H9 (cell line): ENCODE results near the gene HHIPL2. TPM values are rescaled to one million over a fixed set of nuclear protein-coding genes. Genes with fewer than 3 reads are reported as not detected.
A peak's percentile ranks its signal among the peaks of the same experiment; 100 is the strongest.

ENCODE experiments used
- DNase-seq: peaks from one replicate; pipeline ENCODE4 v3.0.0-alpha.2; 2017
- H2AFZ ChIP-seq: one replicate; pipeline ENCODE4 v1.6.1; 2013; ENCODE audit warnings: mild to moderate bottlenecking, low read length, control low read depth, moderate library complexity
- H2AK5ac ChIP-seq: 2 replicates; pipeline ENCODE4 v1.6.1; 2013; ENCODE audit warnings: low read length, control low read depth, mixed read lengths; ENCODE audit not compliant: insufficient read length
- H2BK120ac ChIP-seq: one replicate; pipeline ENCODE4 v1.6.1; 2013; ENCODE audit warnings: low read depth, mild to moderate bottlenecking, low read length, control low read depth, inconsistent platforms; ENCODE audit not compliant: poor library complexity, severe bottlenecking
- H2BK12ac ChIP-seq: 2 replicates; pipeline ENCODE4 v1.6.1; 2013; ENCODE audit warnings: low read length, control low read depth, mixed read lengths, low read depth; ENCODE audit not compliant: insufficient read length
- H2BK15ac ChIP-seq: 2 replicates; pipeline ENCODE4 v1.6.1; 2013; ENCODE audit warnings: low read depth, low read length, control low read depth
- H2BK20ac ChIP-seq: one replicate; pipeline ENCODE4 v1.6.1; 2013; ENCODE audit warnings: low read depth, mild to moderate bottlenecking, low read length, control low read depth, inconsistent platforms; ENCODE audit not compliant: poor library complexity, severe bottlenecking
- H2BK5ac ChIP-seq: 2 replicates; pipeline ENCODE4 v1.6.1; 2013; ENCODE audit warnings: low read length, control low read depth, mixed read lengths; ENCODE audit not compliant: insufficient read length
- H3K14ac ChIP-seq: 2 replicates; pipeline ENCODE4 v1.6.1; 2013; ENCODE audit warnings: low read length, control low read depth; ENCODE audit not compliant: insufficient read depth
- H3K18ac ChIP-seq: 2 replicates; pipeline ENCODE4 v1.6.1; 2013; ENCODE audit warnings: low read depth, mild to moderate bottlenecking, mixed read lengths, low read length, control low read depth; ENCODE audit not compliant: insufficient read length
- H3K23ac ChIP-seq: 2 replicates; pipeline ENCODE4 v1.6.1; 2013; ENCODE audit warnings: low read length, control low read depth, mixed read lengths, low read depth; ENCODE audit not compliant: insufficient read length
- H3K23me2 ChIP-seq: 2 replicates; pipeline ENCODE4 v1.6.1; 2013; ENCODE audit warnings: low read depth, mild to moderate bottlenecking, mixed read lengths, low read length, control low read depth; ENCODE audit not compliant: insufficient read length, poor library complexity, severe bottlenecking
- H3K27ac ChIP-seq: 2 replicates; pipeline ENCODE4 v1.5.1; 2013; ENCODE audit warnings: low read length, control low read depth, mixed read lengths, low read depth; ENCODE audit not compliant: insufficient read length
- H3K27me3 ChIP-seq: 2 replicates; pipeline ENCODE4 v1.6.1; 2013; ENCODE audit warnings: low read length, control low read depth, inconsistent platforms; ENCODE audit not compliant: insufficient read depth
- H3K4ac ChIP-seq: 2 replicates; pipeline ENCODE4 v1.6.1; 2013; ENCODE audit warnings: low read depth, mild to moderate bottlenecking, control low read depth, inconsistent platforms, low read length, moderate library complexity
- H3K4me1 ChIP-seq: 2 replicates; pipeline ENCODE4 v1.6.1; 2013; ENCODE audit warnings: low read length, control low read depth, inconsistent platforms; ENCODE audit not compliant: insufficient read depth
- H3K4me2 ChIP-seq: 2 replicates; pipeline ENCODE4 v1.6.1; 2013; ENCODE audit warnings: low read length, control low read depth, mixed read lengths; ENCODE audit not compliant: insufficient read length, insufficient read depth
- H3K56ac ChIP-seq: 2 replicates; pipeline ENCODE4 v1.6.1; 2013; ENCODE audit warnings: low read depth, mild to moderate bottlenecking, mixed read lengths, low read length, control low read depth; ENCODE audit not compliant: insufficient read length
- H3K79me1 ChIP-seq: 2 replicates; pipeline ENCODE4 v1.6.1; 2013; ENCODE audit warnings: low read depth, mild to moderate bottlenecking, moderate library complexity, low read length, control low read depth, inconsistent platforms; ENCODE audit not compliant: insufficient read depth, poor library complexity, severe bottlenecking
- H3K79me2 ChIP-seq: 2 replicates; pipeline ENCODE4 v1.6.1; 2013; ENCODE audit warnings: low read length, control low read depth, inconsistent platforms; ENCODE audit not compliant: insufficient read depth
- H3K9ac ChIP-seq: 2 replicates; pipeline ENCODE4 v1.6.1; 2013; ENCODE audit warnings: low read length, control low read depth, mixed read lengths; ENCODE audit not compliant: insufficient read length; ENCODE audit errors: extremely low read depth
- H3K9me3 ChIP-seq: one replicate; pipeline ENCODE4 v1.6.1; 2013; ENCODE audit warnings: low read depth, low read length, inconsistent platforms; ENCODE audit not compliant: control insufficient read depth
- H3T11ph ChIP-seq: one replicate; pipeline ENCODE4 v1.6.1; 2013; ENCODE audit warnings: mild to moderate bottlenecking, low read length, control low read depth, inconsistent platforms
- H4K20me1 ChIP-seq: one replicate; pipeline ENCODE4 v1.6.1; 2013; ENCODE audit not compliant: control insufficient read depth, insufficient read length, insufficient read depth
- H4K5ac ChIP-seq: 2 replicates; pipeline ENCODE4 v1.6.1; 2013; ENCODE audit warnings: low read depth, mild to moderate bottlenecking, mixed read lengths, low read length, control low read depth; ENCODE audit not compliant: insufficient read length
- H4K8ac ChIP-seq: replicated peaks from 2 replicates; pipeline ENCODE4 v1.6.1; 2013; ENCODE audit warnings: low read length, control low read depth, mixed read lengths, low read depth; ENCODE audit not compliant: insufficient read length
- H4K91ac ChIP-seq: 2 replicates; pipeline ENCODE4 v1.6.1; 2013; ENCODE audit warnings: low read depth, mild to moderate bottlenecking, moderate library complexity, mixed read lengths, low read length, control low read depth; ENCODE audit not compliant: insufficient read length
- H3K27ac Mint-ChIP-seq, 3 experiments: 2 replicates in 2 of 3; 3 replicates in 1 of 3; pipeline ENCODE4 v1.8.0; 2020 to 2021; ENCODE audit warnings: mixed read lengths in 3 of 3, mild to moderate bottlenecking in 1 of 3, moderate library complexity in 1 of 3
- H3K27me3 Mint-ChIP-seq: 2 replicates; pipeline ENCODE4 v1.8.0; 2021; ENCODE audit warnings: low read depth, mild to moderate bottlenecking, moderate library complexity, mixed read lengths
- H3K36me3 Mint-ChIP-seq, 3 experiments: 2 replicates in 2 of 3; 3 replicates in 1 of 3; pipeline ENCODE4 v1.8.0; 2020 to 2021; ENCODE audit warnings: low read depth in 3 of 3, mixed read lengths in 3 of 3; ENCODE audit not compliant: insufficient read depth in 1 of 3
- H3K4me1 Mint-ChIP-seq, 2 experiments: 2 replicates each; pipeline ENCODE4 v1.8.0; 2020; ENCODE audit warnings: mixed read lengths in 2 of 2
- H3K4me3 Mint-ChIP-seq, 2 experiments: 2 replicates in 1 of 2; 3 replicates in 1 of 2; pipeline ENCODE4 v1.8.0; 2020 to 2021; ENCODE audit warnings: mild to moderate bottlenecking in 2 of 2, mixed read lengths in 2 of 2, moderate library complexity in 1 of 2
- H3K9me3 Mint-ChIP-seq, 2 experiments: 2 replicates in 1 of 2; 3 replicates in 1 of 2; pipeline ENCODE4 v1.8.0; 2020; ENCODE audit warnings: mild to moderate bottlenecking in 2 of 2, mixed read lengths in 2 of 2, moderate library complexity in 1 of 2
- CTCF ChIP-seq: fragments of 200-600 bp; sonication (generic); conservative IDR thresholded peaks from 3 replicates; pipeline ENCODE4 v1.8.0; 2021; ENCODE audit warnings: antibody characterized with exemption, mild to moderate bottlenecking
- WGBS: extraction: QIAGEN DNeasy Blood & Tissue Kit; methylation state at CpG from one replicate; pipeline ENCODE4 v1.1.7; 2013; ENCODE audit warnings: missing lambda C conversion rate, low lambda C conversion rate, mixed read lengths; ENCODE audit not compliant: insufficient read length; ENCODE audit errors: extremely low coverage; 5-methylcytosine and 5-hydroxymethylcytosine counted together
- total RNA-seq: library from RNA; stranded (reverse); gene quantifications from 2 replicates; pipeline ENCODE4 v1.2.1, GENCODE V29; 2021

The HHIPL2 gene
- total RNA-seq, 1 experiment from 2014 or later = 0.39 TPM

- H4K8ac ChIP-seq = no peak overlapping the region
- H3K23me2 ChIP-seq = no peaks in the 10 kb centered on the region
- TF ChIP-seq CTCF = no peak; the same call in 2 of the 3 replicates
- H2BK12ac ChIP-seq = no peak overlapping the region
- H2BK15ac ChIP-seq = no peak overlapping the region
- H3K9ac ChIP-seq = no peak overlapping the region
- no peak overlapping the region for H4K5ac ChIP-seq
- H3K27ac Mint-ChIP-seq = no peak overlapping the region; a peak in 1 of 7 replicates
- H4K91ac ChIP-seq = no peak overlapping the region
- H3K4me2 ChIP-seq = no peak overlapping the region
- no peak overlapping the region for H3K4me3 Mint-ChIP-seq
- H3K27me3 ChIP-seq = no peaks in the 10 kb centered on the region; the same call in 1 of the 2 replicates
- no peaks in the 10 kb centered on the region for H4K20me1 ChIP-seq
- no peaks in the 10 kb centered on the region for H3K79me1 ChIP-seq
- H3K36me3 Mint-ChIP-seq = no peaks in the 10 kb centered on the region
- H3K14ac ChIP-seq = no peak overlapping the region
- no peak overlapping the region for H3K4ac ChIP-seq
- peaks cover 9 to 12% of the 10 kb centered on the region in 2 experiments; a peak in 3 of 4 replicates for H3K4me1 Mint-ChIP-seq
- H2BK5ac ChIP-seq = no peak overlapping the region
- no CpG with 5 or more reads among the region's 21 CpGs for WGBS
- no peaks in the 10 kb centered on the region for H3K4me1 ChIP-seq
- no peaks in the 10 kb centered on the region for H3K9me3 Mint-ChIP-seq
- no peak overlapping the region for H3K56ac ChIP-seq
- H2AK5ac ChIP-seq = no peak overlapping the region
- no peak overlapping the region for H3T11ph ChIP-seq
- H2AFZ ChIP-seq = no peak overlapping the region
- H2BK120ac ChIP-seq = no peak overlapping the region
- H3K9me3 ChIP-seq = no peaks in the 10 kb centered on the region
- peak; percentile 74 for DNase-seq
- no peak overlapping the region for H2BK20ac ChIP-seq
- H3K27ac ChIP-seq = no peak overlapping the region
- no peak overlapping the region for H3K23ac ChIP-seq
- no peak overlapping the region for H3K18ac ChIP-seq
- no peaks in the 10 kb centered on the region for H3K79me2 ChIP-seq
- no peaks in the 10 kb centered on the region; the same call in 1 of the 2 replicates for H3K27me3 Mint-ChIP-seq
These were observed 4.1 kb downstream of the HHIPL2 start for GRCh38 chr1:222543817-222544216.
